ENCODE results near the gene THADA.

The THADA gene

DNA sequence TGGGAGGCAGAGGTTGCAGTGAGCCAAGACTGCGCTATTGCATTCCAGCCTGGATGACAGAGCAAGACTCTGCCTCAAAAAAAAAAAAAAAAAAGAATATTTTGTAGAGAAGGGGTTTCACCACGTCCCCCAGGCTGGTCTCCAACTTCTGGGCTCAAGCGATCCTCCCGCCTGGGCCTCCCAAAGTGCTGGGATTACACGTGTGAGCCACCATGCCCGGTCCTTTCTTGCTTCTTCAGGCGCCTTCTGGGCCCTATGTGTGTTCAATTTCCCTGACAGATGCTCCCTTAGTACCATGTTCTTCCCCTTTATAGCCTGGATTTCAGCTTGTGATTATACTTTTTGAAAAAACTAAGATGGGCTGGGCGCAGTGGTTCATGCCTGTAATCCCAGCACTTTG, 379.2 kb downstream of the THADA start:
- Histone ChIP-seq H3K4me1 (ENCODE audit: insufficient read depth, low read length, severe bottlenecking) (peaks cover 42% of the 10 kb centered on the region), H3F3A (ENCODE audit: insufficient read depth, low read length) (peaks cover 17% of the 10 kb centered on the region), H3K27ac (ENCODE audit: low read depth, low read length, poor library complexity, severe bottlenecking) (no peak overlapping the region), H3K36me3 (ENCODE audit: insufficient read depth, low read length) (peaks cover under 1% of the 10 kb centered on the region; the same call in 1 of the 2 replicates), H3K79me2 (ENCODE audit: insufficient read depth, low read length) (no peaks in the 10 kb centered on the region), H3K9ac (ENCODE audit: low read length) (no peak overlapping the region), H2AFZ (ENCODE audit: low read length) (no peak overlapping the region), H3K9me2 (ENCODE audit: low read depth, low read length) (no peaks in the 10 kb centered on the region), H4K20me1 (ENCODE audit: insufficient read depth, low read length) (no peaks in the 10 kb centered on the region), H3K4me3 (ENCODE audit: low read depth, low read length, poor library complexity, severe bottlenecking) (no peak overlapping the region), H3K9me3 (ENCODE audit: low read length) (no peaks in the 10 kb centered on the region), H3K27me3 (ENCODE audit: insufficient read depth, low read length) (no peaks in the 10 kb centered on the region), H3K4me2 (ENCODE audit: low read length) (no peak overlapping the region)
- TF ChIP-seq, protein P1, sequence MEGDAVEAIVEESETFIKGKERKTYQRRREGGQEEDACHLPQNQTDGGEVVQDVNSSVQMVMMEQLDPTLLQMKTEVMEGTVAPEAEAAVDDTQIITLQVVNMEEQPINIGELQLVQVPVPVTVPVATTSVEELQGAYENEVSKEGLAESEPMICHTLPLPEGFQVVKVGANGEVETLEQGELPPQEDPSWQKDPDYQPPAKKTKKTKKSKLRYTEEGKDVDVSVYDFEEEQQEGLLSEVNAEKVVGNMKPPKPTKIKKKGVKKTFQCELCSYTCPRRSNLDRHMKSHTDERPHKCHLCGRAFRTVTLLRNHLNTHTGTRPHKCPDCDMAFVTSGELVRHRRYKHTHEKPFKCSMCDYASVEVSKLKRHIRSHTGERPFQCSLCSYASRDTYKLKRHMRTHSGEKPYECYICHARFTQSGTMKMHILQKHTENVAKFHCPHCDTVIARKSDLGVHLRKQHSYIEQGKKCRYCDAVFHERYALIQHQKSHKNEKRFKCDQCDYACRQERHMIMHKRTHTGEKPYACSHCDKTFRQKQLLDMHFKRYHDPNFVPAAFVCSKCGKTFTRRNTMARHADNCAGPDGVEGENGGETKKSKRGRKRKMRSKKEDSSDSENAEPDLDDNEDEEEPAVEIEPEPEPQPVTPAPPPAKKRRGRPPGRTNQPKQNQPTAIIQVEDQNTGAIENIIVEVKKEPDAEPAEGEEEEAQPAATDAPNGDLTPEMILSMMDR (IDR thresholded peaks at IDR 0.05; ENCODE audit: low read length) = no peak
- no peak for TF ChIP-seq EZH2 (IDR thresholded peaks at IDR 0.05; ENCODE audit: borderline replicate concordance, low read length)

GRCh38 chr2:43215673-43216255, 380.1 kb downstream of the THADA start:
- H3K4me3 ChIP-seq (ENCODE audit: low read depth, low read length, poor library complexity, severe bottlenecking) = no peak overlapping the region

GRCh38 chr2:43214253-43214652, 381.6 kb downstream of the THADA start:
- Histone ChIP-seq H3K9ac (ENCODE audit: low read length) (no peak overlapping the region), H3K9me2 (ENCODE audit: low read depth, low read length) (no peaks in the 10 kb centered on the region), H3K27ac (ENCODE audit: low read depth, low read length, poor library complexity, severe bottlenecking) (no peak overlapping the region), H4K20me1 (ENCODE audit: insufficient read depth, low read length) (no peaks in the 10 kb centered on the region), H3F3A (ENCODE audit: insufficient read depth, low read length) (no peaks in the 10 kb centered on the region), H3K4me2 (ENCODE audit: low read length) (no peak overlapping the region), H3K36me3 (ENCODE audit: insufficient read depth, low read length) (no peaks in the 10 kb centered on the region), H3K9me3 (ENCODE audit: low read length) (no peaks in the 10 kb centered on the region), H3K4me1 (ENCODE audit: insufficient read depth, low read length, severe bottlenecking) (peaks cover 19% of the 10 kb centered on the region), H3K27me3 (ENCODE audit: insufficient read depth, low read length) (no peaks in the 10 kb centered on the region), H3K4me3 (ENCODE audit: low read depth, low read length, poor library complexity, severe bottlenecking) (no peak overlapping the region), H2AFZ (ENCODE audit: low read length) (no peak overlapping the region), H3K79me2 (ENCODE audit: insufficient read depth, low read length) (no peaks in the 10 kb centered on the region)
- no peak for TF ChIP-seq EZH2 (IDR thresholded peaks at IDR 0.05; ENCODE audit: borderline replicate concordance, low read length)
- TF ChIP-seq, protein P1 (IDR thresholded peaks at IDR 0.05; ENCODE audit: low read length) = peak; percentile 8; the same call in 1 of the 2 replicates

More at GRCh38 chr2:43215673-43216255, 380.1 kb downstream of the THADA start:
- Histone ChIP-seq H3K9ac (ENCODE audit: low read length) (no peak overlapping the region), H3K27me3 (ENCODE audit: insufficient read depth, low read length) (no peaks in the 10 kb centered on the region), H3K79me2 (ENCODE audit: insufficient read depth, low read length) (no peaks in the 10 kb centered on the region), H3K27ac (ENCODE audit: low read depth, low read length, poor library complexity, severe bottlenecking) (no peak overlapping the region), H4K20me1 (ENCODE audit: insufficient read depth, low read length) (no peaks in the 10 kb centered on the region), H3K9me3 (ENCODE audit: low read length) (no peaks in the 10 kb centered on the region), H3F3A (ENCODE audit: insufficient read depth, low read length) (peaks cover 8% of the 10 kb centered on the region), H3K36me3 (ENCODE audit: insufficient read depth, low read length) (no peaks in the 10 kb centered on the region), H3K4me2 (ENCODE audit: low read length) (no peak overlapping the region), H3K9me2 (ENCODE audit: low read depth, low read length) (no peaks in the 10 kb centered on the region), H2AFZ (ENCODE audit: low read length) (no peak overlapping the region), H3K4me1 (ENCODE audit: insufficient read depth, low read length, severe bottlenecking) (peaks cover 34% of the 10 kb centered on the region)
- TF ChIP-seq, protein P1 (IDR thresholded peaks at IDR 0.05; ENCODE audit: low read length) = no peak
- TF ChIP-seq EZH2 (IDR thresholded peaks at IDR 0.05; ENCODE audit: borderline replicate concordance, low read length) = no peak
